Cardiac muscle cell (in vitro differentiated cells and primary cell): ENCODE measurements around the gene EIF3D. TPM values are rescaled to one million over a fixed set of nuclear protein-coding genes. Genes with fewer than 3 reads are reported as not detected.
"Not testable (repeated sequence)": the region's sequence is repeated elsewhere in the genome, so short reads cannot be mapped to it uniquely, and the experiment has no call there.

ENCODE experiments used
- DNase-seq, 2 donors: peaks; one replicate each; pipeline versions ENCODE4 v3.0.0 to v3.0.0-alpha.2; 2010 to 2017; ENCODE audit warnings: low read depth in 1 of 2, low spot score in 1 of 2
- H3K27ac ChIP-seq: fragments of 200-600 bp; sonication (generic); 2 replicates; pipeline ENCODE4 v1.5.1; 2016
- H3K27me3 ChIP-seq: fragments of 200-600 bp; sonication (generic); 2 replicates; pipeline ENCODE4 v1.6.0; 2016; ENCODE audit warnings: control low read depth
- H3K36me3 ChIP-seq: fragments of 200-600 bp; sonication (generic); 2 replicates; pipeline ENCODE4 v1.5.1; 2016; ENCODE audit warnings: control low read depth
- H3K4me1 ChIP-seq: fragments of 200-600 bp; sonication (generic); 2 replicates; pipeline ENCODE4 v1.8.1; 2017; ENCODE audit warnings: low read depth, mild to moderate bottlenecking, mixed run types
- H3K4me3 ChIP-seq: fragments of 200-600 bp; sonication (generic); 2 replicates; pipeline ENCODE4 v1.5.1; 2016; ENCODE audit warnings: mild to moderate bottlenecking
- H3K9me3 ChIP-seq: fragments of 200-600 bp; sonication (generic); 2 replicates; pipeline ENCODE4 v1.5.1; 2017; ENCODE audit warnings: low read depth, mild to moderate bottlenecking, control low read depth
- CTCF ChIP-seq: IDR thresholded peaks from 2 replicates; pipeline ENCODE4 v1.5.1; 2012; ENCODE audit warnings: low read depth, mild to moderate bottlenecking, low read length
- polyA plus RNA-seq: library from polyadenylated mRNA; unstranded; fragments of >200 nt; fragmentation: Nextera tagmentation; extraction: Ambion mirVana; gene quantifications from 2 replicates; pipeline ENCODE4 v1.2.1, GENCODE V29; 2016
- total RNA-seq: library from RNA; depleted of rRNA; stranded (reverse); fragments of >200 nt; gene quantifications from 2 replicates; pipeline ENCODE4 v1.2.3, GENCODE V29; 2016

EIF3D gene
- total and polyA plus RNA-seq, 2 experiments from 2014 or later = 136 to 497 TPM

GRCh38 chr22:36541831-36542411 lies 13.0 kb upstream of the EIF3D start:
- H3K36me3 ChIP-seq = no peaks in the 10 kb centered on the region
- no peak overlapping the region for H3K27ac ChIP-seq
- no peaks in the 10 kb centered on the region for H3K9me3 ChIP-seq
- H3K4me3 ChIP-seq = no peak overlapping the region
- no peaks in the 10 kb centered on the region for H3K4me1 ChIP-seq
- peak in 1 of 2 donors; percentile 74 for DNase-seq
- no peak for TF ChIP-seq CTCF
- H3K27me3 ChIP-seq = no peaks in the 10 kb centered on the region

GRCh38 chr22:36540867-36541642 lies 12.1 kb upstream of the EIF3D start:
- Histone ChIP-seq H3K4me3 (no peak overlapping the region), H3K27ac (no peak overlapping the region), H3K4me1 (no peaks in the 10 kb centered on the region), H3K27me3 (no peaks in the 10 kb centered on the region), H3K9me3 (no peaks in the 10 kb centered on the region), H3K36me3 (no peaks in the 10 kb centered on the region)
- TF ChIP-seq CTCF = no peak
- no peak for DNase-seq

GRCh38 chr22:36538529-36538928 lies 9.6 kb upstream of the EIF3D start:
- no peaks in the 10 kb centered on the region for H3K27me3 ChIP-seq
- no peak for TF ChIP-seq CTCF
- H3K9me3 ChIP-seq = no peaks in the 10 kb centered on the region
- no peak overlapping the region for H3K27ac ChIP-seq
- H3K4me1 ChIP-seq = no peaks in the 10 kb centered on the region
- H3K4me3 ChIP-seq = no peak overlapping the region
- DNase-seq = no peak
- H3K36me3 ChIP-seq = no peaks in the 10 kb centered on the region

GRCh38 chr22:36536717-36537116 lies 7.8 kb upstream of the EIF3D start:
- DNase-seq = no peak
- Histone ChIP-seq H3K4me1 (no peaks in the 10 kb centered on the region), H3K27me3 (no peaks in the 10 kb centered on the region), H3K9me3 (no peaks in the 10 kb centered on the region), H3K36me3 (no peaks in the 10 kb centered on the region), H3K4me3 (no peak overlapping the region), H3K27ac (no peak overlapping the region)
- TF ChIP-seq CTCF = no peak

- not testable (repeated sequence) for H3K4me3 ChIP-seq, DNase-seq, H3K27me3 ChIP-seq, H3K27ac ChIP-seq, H3K36me3 ChIP-seq, H3K9me3 ChIP-seq, H3K4me1 ChIP-seq
These were observed 4.4 kb upstream of the EIF3D start for GRCh38 chr22:36533320-36533719.

GRCh38 chr22:36532466-36532865 lies 3.5 kb upstream of the EIF3D start:
- Histone ChIP-seq H3K9me3 (no peaks in the 10 kb centered on the region), H3K27me3 (no peaks in the 10 kb centered on the region), H3K36me3 (no peaks in the 10 kb centered on the region), H3K27ac (no peak overlapping the region), H3K4me3 (no peak overlapping the region), H3K4me1 (peaks cover 6% of the 10 kb centered on the region)
- no peak for DNase-seq
- TF ChIP-seq CTCF = no peak
